IMR-90 (cell line): Measurements from ENCODE around the gene SH3BP4. TPM values are rescaled to one million over a fixed set of nuclear protein-coding genes. Genes with fewer than 3 reads are reported as not detected.

Experiments
- MAZ ChIP-seq: IDR thresholded peaks from 2 replicates; pipeline ENCODE4 v1.6.1; 2012; ENCODE audit warnings: low read depth, mild to moderate bottlenecking, low read length, improper control_type of control experiment, moderate library complexity, borderline replicate concordance
- MXI1 ChIP-seq: IDR thresholded peaks from 2 replicates; pipeline ENCODE4 v1.6.1; 2012; ENCODE audit warnings: low read depth, mild to moderate bottlenecking, low read length, moderate library complexity, borderline replicate concordance
- RAD21 ChIP-seq: IDR thresholded peaks from 2 replicates; pipeline ENCODE4 v1.6.1; 2012; ENCODE audit warnings: low read length, improper control_type of control experiment
- SMC3 ChIP-seq: fragments of 150-350 bp; IDR thresholded peaks from 2 replicates; pipeline ENCODE4 v1.6.1; 2016; ENCODE audit warnings: low read depth, mild to moderate bottlenecking, antibody characterized with exemption, low read length, moderate library complexity
- polyA plus RNA-seq, 3 experiments: library from polyadenylated mRNA; depleted of rRNA; stranded (reverse); fragments of >200 nt; gene quantifications; 2 replicates each; pipeline ENCODE4 v1.2.3, GENCODE V29; 2012; ENCODE audit warnings: low replicate concordance in 1 of 3
- total RNA-seq: library from RNA; depleted of rRNA; stranded (reverse); fragments of >200 nt; gene quantifications from 2 replicates; pipeline ENCODE4 v1.2.3, GENCODE V29; 2012

SH3BP4 gene
- total and polyA plus RNA-seq, 2 of the 4 experiments (the other 2 are of a cell fraction) = 104 to 122 TPM

GRCh38 chr2:234981197-234982095 lies 29.6 kb downstream of the SH3BP4 start (continued):
- TF ChIP-seq MXI1 (no peak), SMC3 (peak; percentile 30; the same call in 1 of the 2 replicates), RAD21 (peak; percentile 46), MAZ (peak; percentile 68)
